GM12872 (cell line): ENCODE data around the gene TP53TG5.

ENCODE experiments used
- TF ChIP-seq, protein P1 (sequence below): IDR thresholded peaks from 3 replicates; pipeline ENCODE4 v1.5.1; 2011; ENCODE audit warnings: low read depth, mild to moderate bottlenecking, low read length, moderate library complexity; ENCODE audit not compliant: insufficient read depth

Gene TP53TG5

DNA sequence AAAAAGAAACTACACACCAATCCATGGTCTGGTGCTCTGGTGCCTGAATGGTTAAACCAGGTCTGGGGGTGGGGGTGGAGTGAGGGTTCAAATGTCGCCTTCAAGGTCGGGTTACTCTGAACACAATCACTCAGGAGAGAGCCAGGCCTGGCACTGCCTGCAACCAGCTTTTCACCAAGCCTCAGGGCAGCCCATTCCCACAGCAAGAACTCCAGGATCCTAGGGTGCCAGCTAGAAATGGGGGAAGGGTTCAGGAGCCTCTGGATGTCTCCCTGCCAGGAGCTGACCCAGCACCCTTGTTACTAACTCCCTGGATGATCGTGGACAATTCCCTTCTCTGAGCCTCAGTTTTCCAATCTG lies 36.6 kb downstream of the TP53TG5 start:
- TF ChIP-seq, protein P1, sequence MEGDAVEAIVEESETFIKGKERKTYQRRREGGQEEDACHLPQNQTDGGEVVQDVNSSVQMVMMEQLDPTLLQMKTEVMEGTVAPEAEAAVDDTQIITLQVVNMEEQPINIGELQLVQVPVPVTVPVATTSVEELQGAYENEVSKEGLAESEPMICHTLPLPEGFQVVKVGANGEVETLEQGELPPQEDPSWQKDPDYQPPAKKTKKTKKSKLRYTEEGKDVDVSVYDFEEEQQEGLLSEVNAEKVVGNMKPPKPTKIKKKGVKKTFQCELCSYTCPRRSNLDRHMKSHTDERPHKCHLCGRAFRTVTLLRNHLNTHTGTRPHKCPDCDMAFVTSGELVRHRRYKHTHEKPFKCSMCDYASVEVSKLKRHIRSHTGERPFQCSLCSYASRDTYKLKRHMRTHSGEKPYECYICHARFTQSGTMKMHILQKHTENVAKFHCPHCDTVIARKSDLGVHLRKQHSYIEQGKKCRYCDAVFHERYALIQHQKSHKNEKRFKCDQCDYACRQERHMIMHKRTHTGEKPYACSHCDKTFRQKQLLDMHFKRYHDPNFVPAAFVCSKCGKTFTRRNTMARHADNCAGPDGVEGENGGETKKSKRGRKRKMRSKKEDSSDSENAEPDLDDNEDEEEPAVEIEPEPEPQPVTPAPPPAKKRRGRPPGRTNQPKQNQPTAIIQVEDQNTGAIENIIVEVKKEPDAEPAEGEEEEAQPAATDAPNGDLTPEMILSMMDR = no peak

DNA sequence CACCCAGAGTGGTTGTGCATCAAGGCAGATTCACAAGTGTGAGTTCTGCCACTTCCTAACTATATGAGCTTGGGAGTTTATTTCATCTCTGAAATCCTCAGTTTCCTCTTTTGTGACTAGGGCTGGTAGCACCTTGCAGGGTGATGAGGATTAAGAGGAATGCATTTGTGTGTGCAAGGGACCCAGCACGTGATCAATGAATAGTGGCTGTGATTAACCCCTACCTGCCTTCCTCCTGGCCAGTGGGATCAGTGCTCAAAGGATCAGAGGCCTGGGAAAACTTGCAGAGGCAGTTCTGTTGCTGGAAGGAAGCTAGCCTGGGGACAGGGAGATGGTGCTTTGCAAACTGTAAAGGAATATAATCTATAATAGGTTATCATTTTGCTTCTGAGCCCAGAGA lies 37.2 kb downstream of the TP53TG5 start:
- TF ChIP-seq, protein P1 = no peak

DNA sequence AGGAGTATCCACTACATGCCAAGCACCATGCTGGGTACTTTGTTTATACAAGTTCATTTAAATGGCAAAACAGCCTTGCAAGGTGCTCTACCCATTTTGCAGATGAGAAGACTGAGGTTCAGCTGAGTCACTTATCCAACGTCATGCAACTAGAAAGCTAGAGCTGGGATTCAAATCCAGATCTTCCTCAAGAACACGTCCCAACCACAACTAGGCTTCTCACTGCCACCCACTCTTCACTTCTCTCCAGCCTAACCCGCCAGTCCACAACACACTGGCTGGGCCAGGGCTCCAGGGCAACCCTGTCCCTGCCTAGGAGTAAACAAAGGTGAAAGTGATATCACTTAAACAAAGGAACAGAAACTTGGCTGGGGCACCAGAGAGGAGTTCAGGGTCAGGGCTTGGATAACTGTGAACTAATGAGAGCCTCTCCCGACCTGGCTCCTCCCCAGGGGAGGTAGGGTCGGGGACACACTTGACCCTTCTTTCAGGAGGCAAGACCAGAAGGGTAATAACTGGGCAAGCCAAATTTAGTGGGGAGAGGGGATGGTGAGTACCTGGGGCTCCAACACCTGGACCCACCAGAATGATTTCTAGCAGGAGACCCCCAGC lies 37.8 kb downstream of the TP53TG5 start:
- TF ChIP-seq, protein P1 = no peak

GRCh38 chr20:45339799-45340198 lies 38.3 kb downstream of the TP53TG5 start:
- TF ChIP-seq, protein P1 = no peak

DNA sequence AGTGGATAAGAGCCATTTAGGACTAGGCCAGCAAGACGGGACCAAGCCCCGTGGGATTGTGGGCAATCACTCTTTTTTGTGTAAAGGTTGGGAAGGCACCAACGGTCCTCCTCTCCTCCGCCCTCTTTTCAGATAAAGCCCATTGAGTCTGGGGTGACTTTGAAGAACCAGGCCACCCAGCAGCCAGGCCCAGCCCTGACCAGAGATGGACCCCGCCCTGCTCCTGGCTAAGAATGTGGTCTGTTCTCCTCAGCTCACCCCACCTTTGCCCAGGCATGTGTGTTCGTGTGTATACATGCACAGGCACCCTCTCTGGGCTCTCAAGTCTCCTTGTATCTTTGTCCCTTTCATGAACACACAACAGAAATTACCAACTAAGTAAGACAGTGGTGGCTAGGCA lies 39.0 kb downstream of the TP53TG5 start:
- TF ChIP-seq, protein P1 = no peak

DNA sequence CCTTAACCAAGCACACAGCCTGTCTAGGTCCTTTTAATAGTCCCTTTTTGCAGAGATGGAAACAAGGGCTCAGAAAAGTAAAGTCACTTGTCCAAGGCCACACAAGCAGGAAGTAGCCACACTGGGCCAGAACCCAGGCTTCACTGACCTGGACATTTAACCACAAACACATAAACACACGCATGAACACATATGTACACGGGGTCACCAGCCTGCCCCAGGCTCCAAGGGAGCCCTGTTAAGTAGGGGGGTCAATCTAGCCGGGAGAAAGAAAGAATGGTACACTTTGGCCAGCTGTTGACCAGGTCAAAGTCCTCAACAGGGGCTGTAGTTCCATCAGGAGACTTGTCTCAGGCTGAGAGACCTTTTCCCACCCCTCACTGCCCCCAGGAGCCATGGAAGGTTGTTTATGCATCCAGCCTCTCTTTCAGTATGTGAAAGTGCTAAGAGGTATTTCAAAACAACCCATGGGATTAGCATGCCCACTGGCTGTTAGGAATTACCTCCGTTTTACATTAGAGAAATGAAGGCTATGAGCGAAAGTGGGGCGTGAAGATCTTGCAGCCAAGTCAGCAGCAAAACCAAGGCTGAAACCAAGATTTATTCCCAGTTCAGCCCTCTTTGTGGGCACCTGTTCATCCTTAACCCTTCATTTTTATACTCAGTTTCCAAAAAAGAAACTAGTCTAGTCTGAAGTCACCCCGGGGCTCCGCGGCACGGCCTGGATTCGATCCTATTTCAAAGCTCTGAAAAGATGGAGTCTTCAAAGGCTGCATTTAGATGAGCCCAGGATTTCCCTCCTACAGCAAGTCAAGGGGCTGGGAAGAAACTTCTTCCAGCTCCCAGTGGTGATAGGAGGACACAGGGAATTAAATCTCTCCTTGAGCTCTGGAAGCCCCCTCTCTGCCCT lies 39.7 kb downstream of the TP53TG5 start:
- TF ChIP-seq, protein P1 = no peak

- TF ChIP-seq, protein P1 = no peak
These were observed 40.6 kb downstream of the TP53TG5 start for GRCh38 chr20:45337367-45338120.
